Hematopoietic multipotent progenitor cell treated with erythropoietin and hydrocortisone succinate and interleukin-3 and kit ligand, for 8 days (in vitro differentiated cells): Measurements from ENCODE around the gene PECR.
A peak's percentile ranks its signal among the peaks of the same experiment; 100 is the strongest.

Source experiments
- DNase-seq: peaks from one replicate; pipeline ENCODE4 v3.0.0-alpha.2; 2015

PECR gene

DNA sequence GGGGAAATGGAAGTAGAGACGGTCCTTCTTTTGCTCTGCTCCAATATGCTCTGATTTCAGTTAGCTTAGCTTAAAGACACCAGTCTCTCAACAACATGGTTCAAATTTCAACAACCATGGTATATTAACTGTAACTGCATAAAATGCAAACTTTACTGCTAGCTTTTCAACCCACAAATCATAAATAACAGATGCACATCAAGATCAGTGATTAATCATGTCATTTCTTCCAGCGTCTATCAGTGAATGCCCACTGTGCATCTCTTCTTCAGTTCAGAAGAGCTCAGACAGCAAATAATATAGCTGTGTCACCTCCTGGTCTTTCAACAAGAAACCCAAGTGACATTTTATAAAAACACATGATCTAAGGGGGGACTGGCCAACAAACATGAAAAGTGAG, 12.6 kb downstream of the PECR start:
- no peak for DNase-seq

- no peak for DNase-seq
These were observed 15.4 kb downstream of the PECR start for GRCh38 chr2:216066230-216066629.

GRCh38 chr2:216064665-216065064, 16.9 kb downstream of the PECR start:
- no peak for DNase-seq

GRCh38 chr2:216064014-216064630, 17.5 kb downstream of the PECR start:
- DNase-seq, result no peak

DNA sequence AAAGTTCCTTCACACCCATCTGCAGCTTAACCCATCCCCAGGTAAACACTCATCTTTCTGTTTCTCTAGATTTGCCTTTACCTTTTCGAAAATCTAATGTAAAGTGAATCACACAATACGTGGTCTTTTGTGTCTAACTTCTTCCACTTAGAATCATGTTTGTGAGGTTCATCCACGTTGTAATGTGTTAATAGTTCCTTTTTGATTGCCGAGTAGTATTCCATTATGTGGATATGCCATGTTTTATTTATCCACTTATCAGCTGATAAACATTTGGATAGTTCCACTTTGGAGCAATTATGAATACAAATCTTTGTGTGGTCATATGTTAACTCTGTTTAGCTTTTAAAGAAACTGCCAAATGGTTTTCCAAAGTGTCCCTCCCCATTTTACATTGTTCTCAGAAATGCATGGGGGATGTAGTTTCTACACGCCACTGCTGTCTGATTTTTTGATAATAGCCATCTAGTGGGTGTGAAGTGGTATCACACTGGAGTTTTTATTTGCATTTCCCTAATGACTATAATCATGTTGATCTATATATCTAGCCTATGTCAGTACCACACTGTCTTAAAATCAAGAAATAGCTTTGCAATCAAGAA, 22.3 kb downstream of the PECR start:
- peak; percentile 38 for DNase-seq

GRCh38 chr2:216057688-216058193, 23.9 kb downstream of the PECR start:
- no peak for DNase-seq

- no peak for DNase-seq
These were observed 24.9 kb downstream of the PECR start for GRCh38 chr2:216056739-216057138.

GRCh38 chr2:216055680-216056079, 25.9 kb downstream of the PECR start:
- no peak for DNase-seq

DNA sequence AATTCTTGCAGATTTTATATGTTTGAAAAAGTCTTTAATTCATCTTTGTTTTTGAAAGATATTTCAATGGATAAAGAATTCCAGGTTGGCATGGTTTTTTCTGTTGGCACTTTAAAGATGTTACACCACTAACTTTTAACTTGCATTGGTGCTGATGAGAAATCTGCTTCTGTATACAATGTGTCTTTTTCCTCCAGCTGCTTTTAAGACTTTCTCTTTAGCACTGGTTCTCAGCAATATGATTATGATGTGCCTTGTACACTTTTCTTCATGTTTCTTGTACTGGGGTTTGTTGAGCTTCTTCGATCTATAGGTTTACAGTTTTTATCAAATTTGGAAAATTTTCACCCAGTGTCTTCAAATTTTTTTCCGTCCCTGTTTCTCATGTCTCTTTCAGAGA, 29.2 kb downstream of the PECR start:
- no peak for DNase-seq

DNA sequence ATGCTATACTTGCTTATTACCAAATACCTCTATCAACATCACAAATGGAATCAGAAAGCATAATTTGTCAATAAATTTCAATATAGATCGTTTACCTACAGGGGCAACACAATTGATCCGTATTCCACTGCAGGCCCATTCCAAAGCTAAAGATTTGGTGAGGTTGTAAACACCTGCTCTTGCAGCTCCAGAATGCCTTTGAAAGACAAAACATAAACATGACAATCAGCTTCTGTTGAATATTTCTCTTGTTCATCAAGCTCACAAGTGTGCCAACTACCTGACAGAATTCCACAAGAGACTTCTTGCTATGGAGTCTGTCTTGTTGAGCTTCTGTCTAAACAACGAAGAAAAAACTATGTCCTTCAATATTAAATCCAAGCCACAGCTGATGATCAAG, 30.3 kb downstream of the PECR start:
- no peak for DNase-seq

- DNase-seq, result no peak
These were observed 32.2 kb downstream of the PECR start for GRCh38 chr2:216049452-216049851.

GRCh38 chr2:216047397-216047796, 34.2 kb downstream of the PECR start:
- DNase-seq, result no peak

DNA sequence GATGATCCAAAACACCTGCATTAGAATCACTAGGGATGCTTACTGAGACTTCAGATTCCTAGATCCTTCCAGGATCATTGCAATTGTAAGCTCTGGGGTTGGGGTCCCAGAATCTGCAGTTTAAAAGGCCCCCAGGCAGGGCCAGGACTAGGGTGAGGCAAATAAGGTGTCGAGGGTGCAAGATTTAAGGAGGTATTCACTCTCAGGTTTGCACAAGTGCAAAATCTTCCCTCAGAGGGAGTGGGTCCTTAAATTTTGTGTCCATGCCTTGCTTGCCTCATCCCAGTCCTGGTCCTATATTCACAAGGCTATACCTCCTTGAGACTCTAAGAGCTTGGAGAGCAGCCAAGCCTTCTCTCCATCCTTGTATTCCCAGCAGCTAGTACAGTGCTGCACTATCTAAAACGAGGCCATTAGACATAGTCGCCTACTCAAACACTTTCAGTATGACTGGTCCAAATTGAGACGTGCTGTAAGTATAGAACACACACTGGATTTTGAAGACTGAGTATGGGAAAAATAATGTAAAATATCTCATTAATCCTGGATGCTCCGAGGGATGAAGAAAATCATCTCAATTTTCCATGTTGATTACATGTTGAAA, 36.6 kb downstream of the PECR start:
- no peak for DNase-seq

DNA sequence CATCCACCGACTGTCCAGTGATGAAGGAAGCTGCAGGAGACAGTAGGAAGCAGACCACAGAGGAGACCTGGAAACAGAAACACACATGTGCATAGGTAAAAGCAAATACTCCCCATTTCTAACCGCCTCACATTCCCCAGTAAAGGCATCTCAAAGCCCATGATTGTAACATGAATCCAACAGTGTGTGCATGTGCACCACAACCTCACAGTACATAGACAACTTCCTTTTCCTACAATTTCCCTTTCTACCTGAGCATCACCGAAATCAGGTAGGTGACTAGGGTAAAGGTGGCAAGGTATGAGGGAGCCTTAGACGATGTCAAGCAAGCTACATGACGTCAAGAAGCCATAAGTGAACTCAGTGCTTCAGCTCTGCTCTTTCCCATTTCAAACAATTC, 37.7 kb downstream of the PECR start:
- DNase-seq, result no peak

GRCh38 chr2:216041438-216041837, 40.2 kb downstream of the PECR start:
- DNase-seq, result no peak

GRCh38 chr2:216039918-216040317, 41.7 kb downstream of the PECR start:
- no peak for DNase-seq

- DNase-seq, result peak; percentile 75
These were observed 47.5 kb downstream of the PECR start for GRCh38 chr2:216034065-216034464.

DNA sequence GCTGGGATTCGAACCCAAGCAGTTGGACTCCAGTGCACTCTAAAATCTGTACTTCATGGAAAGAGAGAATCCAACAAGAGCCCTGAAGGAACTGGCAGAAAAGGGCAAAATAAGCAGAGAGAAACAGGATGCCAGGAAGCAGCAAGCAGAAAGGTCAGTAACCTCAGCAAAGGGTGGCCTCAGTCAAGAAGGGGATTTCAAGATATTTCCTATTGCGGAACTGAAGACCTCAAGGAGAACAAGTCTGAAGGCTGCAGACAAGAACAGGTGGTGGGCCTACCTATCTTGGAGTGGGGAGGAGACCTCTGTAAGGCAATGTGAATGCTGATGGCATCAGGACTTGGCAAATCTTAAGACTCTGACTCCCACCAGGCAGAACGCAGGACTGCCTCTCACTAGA, 48.2 kb downstream of the PECR start:
- no peak for DNase-seq

GRCh38 chr2:216031960-216032689, 49.5 kb downstream of the PECR start:
- DNase-seq, result no peak

DNA sequence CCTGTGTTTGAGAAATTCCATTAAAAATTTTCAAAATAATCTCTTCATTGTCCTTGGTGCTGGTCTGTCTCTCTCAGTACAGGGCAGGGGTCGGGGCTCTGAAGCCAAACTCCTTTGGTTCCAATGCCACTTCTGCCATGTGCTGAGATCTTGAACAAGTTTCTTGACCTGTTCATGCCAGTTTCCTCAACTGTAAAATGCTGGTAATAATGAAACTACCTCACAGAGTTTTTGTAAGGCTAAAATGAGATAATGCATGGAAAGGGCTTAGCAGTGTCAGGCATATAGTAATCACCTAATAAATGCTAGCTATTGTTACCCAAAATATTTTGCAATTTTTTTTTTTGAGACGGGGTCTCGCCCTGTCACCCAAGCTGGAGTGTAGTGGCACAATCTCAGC, 51.4 kb downstream of the PECR start:
- DNase-seq, result no peak

GRCh38 chr2:216029416-216030129, 52.0 kb downstream of the PECR start:
- no peak for DNase-seq

DNA sequence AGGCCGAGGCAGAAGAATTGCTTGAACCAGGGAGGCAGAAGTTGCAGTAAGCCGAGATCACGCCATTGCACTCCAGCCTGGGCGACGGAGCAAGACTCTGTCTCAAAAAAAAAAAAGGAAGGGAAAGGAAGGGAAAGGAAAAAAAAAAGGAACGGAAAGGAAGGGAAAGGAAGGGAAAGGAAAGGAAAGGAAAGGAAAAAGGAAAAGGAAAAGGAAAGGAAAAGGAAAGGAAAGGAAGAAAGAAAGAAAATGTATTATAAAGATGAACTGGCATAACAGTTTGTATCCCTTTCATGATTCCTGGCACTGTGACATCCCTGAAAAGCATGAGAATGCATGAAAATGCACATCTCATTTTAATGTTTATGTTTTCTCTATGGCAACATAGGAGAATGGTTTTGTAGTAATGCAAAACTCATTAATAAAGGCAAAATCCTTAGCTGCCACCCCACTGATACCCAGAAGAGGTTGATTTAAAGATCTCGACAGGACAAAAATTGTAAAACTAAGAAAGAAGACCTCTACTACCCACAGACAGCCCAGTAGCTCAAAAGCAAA, 56.8 kb downstream of the PECR start:
- no peak for DNase-seq
